Activated naive CD4-positive, alpha-beta T cell treated with anti-CD3 and anti-CD28 coated beads, Interleukin-2, amount 50 U/mL, for 24 hours (primary cell): ENCODE measurements around the gene CAPN12.

Experiments
- H3K27ac Mint-ChIP-seq: one replicate; pipeline ENCODE4 v1.8.0; 2021; ENCODE audit warnings: mild to moderate bottlenecking, mixed read lengths
- H3K27me3 Mint-ChIP-seq: one replicate; pipeline ENCODE4 v1.8.0; 2021; ENCODE audit warnings: mixed read lengths
- H3K36me3 Mint-ChIP-seq: one replicate; pipeline ENCODE4 v1.8.0; 2021; ENCODE audit warnings: mixed read lengths
- H3K4me1 Mint-ChIP-seq: one replicate; pipeline ENCODE4 v1.8.0; 2021; ENCODE audit warnings: mixed read lengths
- H3K4me3 Mint-ChIP-seq: one replicate; pipeline ENCODE4 v1.8.0; 2021; ENCODE audit warnings: mild to moderate bottlenecking, mixed read lengths
- H3K9me3 Mint-ChIP-seq: one replicate; pipeline ENCODE4 v1.8.0; 2021; ENCODE audit warnings: mixed read lengths

The CAPN12 gene

DNA sequence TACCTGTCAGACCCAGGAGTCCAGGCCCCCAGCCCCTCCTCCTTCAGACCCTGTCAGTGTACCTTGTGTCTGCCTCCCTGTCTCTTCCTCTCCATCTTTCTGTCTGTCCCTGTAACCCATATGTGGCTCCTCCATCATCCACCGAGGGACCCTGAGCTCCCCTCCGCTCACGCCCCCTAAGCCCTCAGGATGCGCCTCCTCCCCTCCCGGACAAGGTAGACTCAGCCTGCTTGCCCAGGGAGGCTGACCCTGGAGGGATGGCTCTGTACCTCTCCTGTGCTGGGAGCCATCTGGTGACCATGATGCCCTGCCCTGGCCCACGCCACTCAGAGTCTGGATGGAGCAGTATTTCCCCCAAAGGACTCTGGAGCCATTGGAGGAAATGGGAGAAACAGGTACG lies 1.0 kb upstream of the CAPN12 start:
- no peak overlapping the region for H3K27ac Mint-ChIP-seq
- no peaks in the 10 kb centered on the region for H3K4me1 Mint-ChIP-seq
- no peaks in the 10 kb centered on the region for H3K27me3 Mint-ChIP-seq
- no peaks in the 10 kb centered on the region for H3K36me3 Mint-ChIP-seq
- H3K4me3 Mint-ChIP-seq: no peak overlapping the region
- no peaks in the 10 kb centered on the region for H3K9me3 Mint-ChIP-seq

DNA sequence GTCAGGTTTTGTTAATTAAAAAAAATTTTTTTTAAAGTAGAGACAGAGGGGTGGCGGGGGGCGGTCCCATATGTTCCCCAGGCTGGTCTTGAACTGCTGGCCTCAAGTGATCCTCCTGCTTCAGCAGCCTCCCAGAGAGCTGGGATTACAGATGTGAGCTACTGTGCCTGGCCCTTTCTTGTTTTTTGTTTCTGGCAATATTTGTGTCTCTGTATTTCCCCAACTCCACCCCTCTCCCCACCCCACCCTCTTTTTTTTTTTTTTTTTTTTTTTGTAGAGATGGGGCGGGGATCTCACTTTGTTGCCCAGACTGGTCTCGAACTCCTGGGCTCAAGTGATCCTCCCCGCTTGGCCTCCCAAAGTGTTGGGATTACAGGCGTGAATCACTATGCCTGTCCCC lies 600 bp upstream of the CAPN12 start:
- no peaks in the 10 kb centered on the region for H3K4me1 Mint-ChIP-seq
- H3K9me3 Mint-ChIP-seq: no peaks in the 10 kb centered on the region
- no peak overlapping the region for H3K4me3 Mint-ChIP-seq
- H3K27ac Mint-ChIP-seq: no peak overlapping the region
- no peaks in the 10 kb centered on the region for H3K27me3 Mint-ChIP-seq
- H3K36me3 Mint-ChIP-seq: no peaks in the 10 kb centered on the region

DNA sequence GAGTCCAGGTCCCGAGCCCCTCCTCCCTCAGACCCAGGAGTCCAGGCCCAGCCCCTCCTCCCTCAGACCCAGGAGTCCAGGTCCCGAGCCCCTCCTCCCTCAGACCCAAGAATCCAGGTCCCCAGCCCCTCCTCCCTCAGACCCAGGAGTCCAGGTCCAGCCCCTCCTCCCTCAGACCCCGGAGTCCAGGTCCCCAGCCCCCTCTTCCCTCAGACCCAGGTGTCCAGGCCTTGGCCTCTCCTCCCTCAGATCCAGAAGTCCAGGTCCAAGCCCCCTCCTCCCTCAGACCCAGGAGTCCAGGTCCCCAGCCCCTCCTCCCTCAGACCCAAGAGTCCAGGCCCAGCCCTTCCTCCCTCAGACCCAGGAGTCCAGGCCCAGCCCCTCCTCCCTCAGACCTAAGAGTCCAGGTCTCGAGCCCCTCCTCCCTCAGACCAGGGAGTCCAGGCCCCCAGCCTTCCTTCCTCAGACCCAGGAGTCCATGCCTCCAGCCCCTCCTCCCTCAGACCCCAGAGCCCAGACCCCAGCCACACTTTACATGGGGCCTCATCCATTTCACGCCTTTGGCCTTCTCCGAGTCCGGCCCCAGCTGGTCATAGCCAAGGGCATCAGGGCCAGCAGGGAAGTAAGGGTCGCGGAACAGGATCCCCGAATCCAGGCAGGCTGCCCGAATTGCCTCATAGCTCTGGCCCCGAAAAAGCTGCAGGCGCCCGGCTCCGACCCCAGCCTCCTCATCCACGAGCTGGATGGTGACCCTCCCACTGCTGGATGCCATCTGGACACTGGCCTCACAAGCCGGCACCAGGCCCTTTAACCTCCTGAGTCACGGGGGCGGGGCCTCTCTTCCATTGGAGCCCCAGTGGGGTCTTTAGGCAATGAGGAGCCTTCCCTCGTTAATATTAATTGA lies 628 bp downstream of the CAPN12 start:
- no peak overlapping the region for H3K27ac Mint-ChIP-seq
- no peaks in the 10 kb centered on the region for H3K9me3 Mint-ChIP-seq
- H3K4me3 Mint-ChIP-seq: no peak overlapping the region

DNA sequence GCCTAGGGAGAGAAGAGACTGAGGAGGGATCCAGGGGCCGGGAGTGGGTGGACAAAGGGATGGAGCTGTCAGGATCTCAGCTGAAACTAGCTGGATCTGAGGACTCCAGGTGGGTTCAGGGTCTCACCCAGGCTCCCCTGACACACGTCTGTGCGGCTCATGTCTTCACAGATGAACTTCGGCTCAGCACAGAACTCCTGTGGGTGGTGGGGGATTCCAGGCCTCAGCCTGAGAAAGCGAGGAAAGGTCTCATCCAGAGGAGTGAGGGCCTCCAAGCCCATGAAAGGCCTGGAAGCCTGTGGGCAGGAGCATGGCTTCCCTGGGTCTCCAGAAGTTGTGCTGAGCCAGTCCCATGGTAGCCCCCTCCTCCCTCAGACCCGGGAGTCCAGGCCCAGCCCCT lies 1.4 kb downstream of the CAPN12 start:
- H3K4me1 Mint-ChIP-seq: peaks cover 6% of the 10 kb centered on the region
- no peak overlapping the region for H3K27ac Mint-ChIP-seq
- no peak overlapping the region for H3K4me3 Mint-ChIP-seq
- H3K27me3 Mint-ChIP-seq: peaks cover under 1% of the 10 kb centered on the region
- H3K36me3 Mint-ChIP-seq: no peaks in the 10 kb centered on the region
- no peaks in the 10 kb centered on the region for H3K9me3 Mint-ChIP-seq

More for the DNA sequence above, 628 bp downstream of the CAPN12 start:
- Mint-ChIP-seq H3K4me1 (peaks cover 2% of the 10 kb centered on the region), H3K36me3 (no peaks in the 10 kb centered on the region), H3K27me3 (no peaks in the 10 kb centered on the region)

DNA sequence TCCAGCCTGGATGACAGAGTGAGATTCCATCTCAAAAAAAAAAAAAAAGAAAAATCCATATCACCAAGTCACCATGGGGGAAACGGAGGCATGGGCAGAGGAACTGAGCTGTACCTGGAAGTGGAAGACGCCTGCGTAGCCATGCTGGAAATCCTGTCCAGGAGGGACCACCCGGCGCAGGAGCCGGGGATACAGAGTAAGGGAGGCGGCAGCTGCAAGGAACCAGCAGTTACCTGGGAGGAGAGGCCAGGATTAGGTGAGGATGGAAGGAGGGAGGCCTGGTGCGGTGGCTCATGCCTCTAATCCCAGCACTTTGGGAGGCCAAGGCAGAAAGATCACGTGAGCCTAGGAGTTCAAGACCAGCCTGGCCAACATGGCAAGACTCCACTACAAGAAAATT lies 2.0 kb downstream of the CAPN12 start:
- Mint-ChIP-seq H3K36me3 (no peaks in the 10 kb centered on the region), H3K27me3 (peaks cover 3% of the 10 kb centered on the region), H3K4me3 (no peak overlapping the region), H3K9me3 (no peaks in the 10 kb centered on the region), H3K4me1 (peaks cover 10% of the 10 kb centered on the region), H3K27ac (no peak overlapping the region)

DNA sequence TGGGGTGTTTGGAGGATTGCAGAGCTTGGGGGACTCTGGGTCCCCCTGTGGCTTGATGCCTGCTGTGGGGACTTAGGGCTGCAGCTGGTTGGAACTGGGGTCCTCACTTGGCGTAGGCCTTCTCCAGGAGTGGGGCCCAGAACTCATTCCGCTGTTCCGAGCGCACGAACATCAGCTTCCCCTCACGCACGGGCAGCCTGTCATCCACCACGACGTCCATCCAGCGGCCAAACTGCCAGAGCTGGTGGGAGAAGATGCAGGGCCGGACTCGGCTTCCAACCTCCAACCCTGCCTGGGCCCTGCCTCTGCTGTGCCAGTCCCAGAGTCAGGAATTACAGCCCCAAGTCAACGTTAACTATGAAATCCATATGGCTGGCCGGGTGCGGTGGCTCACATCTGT lies 2.6 kb downstream of the CAPN12 start:
- Mint-ChIP-seq H3K4me1 (peaks cover 11% of the 10 kb centered on the region), H3K9me3 (no peaks in the 10 kb centered on the region), H3K36me3 (no peaks in the 10 kb centered on the region), H3K27ac (peak overlapping the region; percentile 47), H3K4me3 (no peak overlapping the region), H3K27me3 (peaks cover 3% of the 10 kb centered on the region)

DNA sequence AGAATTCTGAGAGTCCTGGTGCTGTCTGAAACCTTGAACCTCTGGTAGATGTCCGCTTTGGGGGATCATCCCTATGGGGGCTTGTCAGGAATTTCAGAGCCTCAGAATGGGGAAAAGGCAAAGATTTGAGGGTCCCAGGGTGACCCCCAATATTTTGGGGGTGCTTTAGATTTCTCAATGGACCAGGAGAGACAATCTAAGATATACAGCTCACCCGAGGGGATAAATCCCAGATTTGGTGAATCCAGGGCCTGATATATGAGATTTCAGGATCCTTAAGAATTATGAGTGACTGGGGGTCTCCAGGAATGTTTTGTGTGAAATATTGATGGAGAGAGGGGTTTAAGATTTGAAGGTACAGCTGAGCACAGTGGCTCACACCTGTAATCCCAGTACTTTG lies 3.3 kb downstream of the CAPN12 start:
- peaks cover 3% of the 10 kb centered on the region for H3K27me3 Mint-ChIP-seq
- H3K27ac Mint-ChIP-seq: no peak overlapping the region
- H3K4me3 Mint-ChIP-seq: no peak overlapping the region
- H3K36me3 Mint-ChIP-seq: no peaks in the 10 kb centered on the region
- peaks cover 14% of the 10 kb centered on the region for H3K4me1 Mint-ChIP-seq
- no peaks in the 10 kb centered on the region for H3K9me3 Mint-ChIP-seq

DNA sequence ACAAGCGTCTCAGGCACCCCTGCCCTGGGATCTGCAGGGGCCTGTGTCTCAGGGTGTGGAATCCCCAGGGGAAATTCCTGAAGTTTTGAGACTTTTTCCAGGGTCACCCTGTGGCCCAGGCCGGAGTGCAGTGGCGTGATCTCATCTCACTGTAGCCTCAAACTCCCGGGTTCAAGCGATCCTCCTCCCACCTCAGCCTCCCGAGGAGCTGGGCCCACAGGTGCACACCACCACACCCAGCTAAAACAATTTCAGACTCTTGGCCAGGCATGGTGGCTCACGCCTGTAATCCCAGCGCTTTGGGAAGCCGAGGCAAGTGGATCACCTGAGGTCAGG lies 4.0 kb downstream of the CAPN12 start:
- Mint-ChIP-seq H3K4me1 (peaks cover 17% of the 10 kb centered on the region), H3K27ac (no peak overlapping the region), H3K36me3 (no peaks in the 10 kb centered on the region), H3K27me3 (peaks cover 3% of the 10 kb centered on the region), H3K9me3 (no peaks in the 10 kb centered on the region), H3K4me3 (no peak overlapping the region)

DNA sequence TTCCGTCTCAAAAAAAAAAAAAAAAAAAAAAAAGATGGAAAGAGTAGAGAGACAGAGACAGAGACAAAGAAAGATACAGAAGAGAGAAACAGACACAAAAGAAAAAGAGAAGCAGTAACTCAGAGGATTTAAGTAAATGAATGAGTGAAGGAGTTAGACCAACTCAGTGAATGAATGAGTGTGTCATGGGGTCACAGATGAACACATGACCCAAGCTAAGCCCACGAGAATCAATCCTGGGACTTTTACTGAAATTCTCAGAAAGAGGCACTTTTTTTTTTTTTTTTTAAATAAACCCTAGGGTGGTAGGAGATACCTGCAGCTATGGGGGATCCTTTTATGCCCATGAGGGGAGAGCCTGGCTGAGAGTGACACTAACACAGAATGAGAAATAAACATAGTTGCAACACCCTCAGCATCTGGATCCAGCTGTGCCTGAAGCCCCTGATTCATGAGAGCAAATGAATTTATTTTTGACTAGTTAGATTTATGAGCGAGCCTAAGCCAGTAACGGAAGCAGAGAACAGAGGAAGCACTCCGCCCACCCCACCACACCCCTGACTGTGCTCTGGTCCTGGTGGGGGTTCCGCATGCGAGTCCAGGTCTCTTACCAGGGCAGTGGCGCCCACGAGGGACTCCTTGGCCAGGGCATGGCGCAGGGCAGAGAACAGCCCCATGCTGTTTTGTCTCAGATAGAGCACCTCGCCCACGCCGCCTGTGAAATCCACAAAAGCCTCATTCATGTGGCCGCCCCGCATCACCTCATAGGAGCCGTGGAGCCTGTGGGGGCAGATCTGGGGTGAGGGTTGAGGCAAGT lies 4.6 kb downstream of the CAPN12 start:
- Mint-ChIP-seq H3K4me1 (peaks cover 22% of the 10 kb centered on the region), H3K27ac (peak overlapping the region; percentile 43), H3K9me3 (no peaks in the 10 kb centered on the region), H3K27me3 (peaks cover 3% of the 10 kb centered on the region), H3K36me3 (no peaks in the 10 kb centered on the region), H3K4me3 (no peak overlapping the region)

DNA sequence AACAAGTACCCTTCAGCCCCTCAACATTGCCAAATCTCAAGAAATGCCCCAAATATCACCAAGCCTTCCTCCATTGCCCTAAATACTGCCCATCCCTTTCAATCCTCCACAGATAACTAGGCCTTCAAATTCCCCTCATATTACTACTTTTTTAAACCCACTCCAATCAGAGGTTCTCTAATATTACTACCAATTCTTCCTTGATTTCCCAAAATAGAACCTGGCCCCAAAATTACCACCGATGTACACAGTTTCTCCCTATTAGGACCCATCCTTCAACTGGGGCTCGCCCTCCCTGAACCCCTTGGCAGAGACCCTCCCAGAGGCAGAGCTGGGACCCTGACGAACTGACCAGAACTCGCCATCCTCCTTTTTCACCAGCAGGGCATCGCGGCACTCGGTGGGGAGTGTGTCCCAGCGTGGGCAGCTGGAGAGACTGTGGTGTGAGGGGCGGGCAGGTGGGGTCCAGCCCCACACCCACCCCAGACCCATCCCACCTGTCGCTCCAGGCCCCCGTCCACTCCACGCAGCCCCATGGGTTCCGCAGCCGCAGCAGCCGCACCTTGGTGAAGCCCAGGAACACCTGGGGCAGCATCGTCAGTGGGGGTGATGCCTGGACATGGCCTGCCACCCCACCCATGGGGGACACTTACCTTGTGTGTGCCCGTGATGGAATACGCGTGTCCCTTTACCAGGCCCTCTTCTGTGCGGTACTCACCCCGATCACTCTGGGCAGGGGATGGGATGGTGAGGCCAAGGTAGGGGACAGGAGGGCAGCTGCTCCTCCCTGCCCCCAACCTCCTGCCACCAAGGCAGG lies 6.1 kb downstream of the CAPN12 start:
- Mint-ChIP-seq H3K27me3 (peaks cover 3% of the 10 kb centered on the region), H3K4me1 (peaks cover 29% of the 10 kb centered on the region), H3K9me3 (no peaks in the 10 kb centered on the region), H3K36me3 (no peaks in the 10 kb centered on the region), H3K4me3 (peak overlapping the region; percentile 62), H3K27ac (peak overlapping the region; percentile 60)

DNA sequence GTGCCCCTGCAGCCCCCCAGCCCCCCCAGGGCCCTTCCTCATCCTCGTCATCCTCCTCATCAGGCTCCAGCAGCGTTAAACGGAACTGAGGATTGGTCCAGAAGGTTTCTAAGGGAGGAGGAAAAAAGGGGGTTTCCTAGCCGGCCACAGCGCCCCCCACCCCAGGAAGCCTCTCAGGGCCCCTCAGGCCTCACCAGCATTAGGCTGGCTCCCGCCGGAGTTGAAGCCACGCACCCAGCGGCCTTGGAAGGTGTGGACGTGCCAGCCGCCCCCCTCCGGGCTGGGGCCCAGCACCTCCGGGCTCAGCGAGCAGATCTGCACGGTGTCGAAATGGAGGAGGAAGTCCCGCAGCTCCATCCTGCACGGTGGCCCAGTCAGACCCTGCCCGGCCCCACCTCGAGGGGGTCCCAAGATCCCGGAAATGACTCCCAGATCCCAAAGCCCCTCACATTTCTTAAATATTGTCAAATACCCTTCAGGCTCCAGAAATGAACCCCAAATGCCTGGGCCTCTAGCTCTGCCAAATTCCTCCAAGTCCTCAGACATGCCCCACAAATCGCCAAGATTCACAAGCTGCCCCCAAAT lies 6.9 kb downstream of the CAPN12 start:
- Mint-ChIP-seq H3K27me3 (peaks cover 3% of the 10 kb centered on the region), H3K27ac (peak overlapping the region; percentile 60), H3K4me3 (peak overlapping the region; percentile 62), H3K9me3 (no peaks in the 10 kb centered on the region), H3K4me1 (peaks cover 29% of the 10 kb centered on the region), H3K36me3 (no peaks in the 10 kb centered on the region)

DNA sequence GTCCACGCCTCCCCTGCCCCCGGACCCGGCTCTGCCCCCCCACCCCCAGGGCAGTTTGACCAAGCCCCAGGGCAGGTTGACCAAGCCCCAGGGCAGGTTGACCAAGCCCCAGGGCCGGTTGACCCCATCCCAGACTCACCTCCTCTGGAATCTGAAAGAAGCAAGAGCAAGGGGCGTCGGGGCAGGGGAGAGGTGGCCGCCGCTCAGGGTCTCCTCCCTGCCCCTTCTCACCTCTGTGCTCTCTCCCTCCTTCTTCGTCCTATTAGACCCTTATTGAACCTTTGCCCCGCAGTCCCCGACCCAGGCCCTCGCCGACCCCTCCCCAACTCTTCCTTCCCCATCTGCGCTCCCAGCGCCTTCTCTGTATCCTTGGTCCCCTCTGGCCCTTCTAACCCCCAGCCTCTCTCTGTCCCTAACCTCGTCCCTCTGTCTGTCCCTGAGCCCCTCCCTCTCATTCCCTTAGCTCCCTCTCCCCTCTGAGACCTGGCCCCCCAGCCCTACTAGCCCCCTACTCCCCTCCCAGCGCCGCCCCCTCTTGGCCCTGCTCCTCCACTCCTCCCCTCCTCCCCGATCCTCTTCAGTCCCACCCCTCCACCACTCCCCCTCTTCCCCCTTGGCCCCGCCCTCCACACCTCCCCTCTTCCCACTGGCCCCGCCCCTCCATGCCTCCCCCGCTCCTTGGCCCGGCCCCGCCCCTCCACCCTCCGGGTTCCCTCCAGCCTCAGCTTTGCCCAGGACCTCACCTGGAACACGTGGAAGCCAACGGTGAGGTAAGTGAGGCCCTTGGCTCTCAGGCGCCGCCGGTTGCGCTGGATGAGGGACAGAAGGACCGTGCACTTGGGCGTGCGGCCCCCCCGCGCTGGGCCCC lies 7.6 kb downstream of the CAPN12 start:
- Mint-ChIP-seq H3K36me3 (no peaks in the 10 kb centered on the region), H3K4me3 (peak overlapping the region; percentile 59), H3K27ac (no peak overlapping the region), H3K9me3 (no peaks in the 10 kb centered on the region), H3K4me1 (peaks cover 29% of the 10 kb centered on the region), H3K27me3 (peaks cover 3% of the 10 kb centered on the region)

DNA sequence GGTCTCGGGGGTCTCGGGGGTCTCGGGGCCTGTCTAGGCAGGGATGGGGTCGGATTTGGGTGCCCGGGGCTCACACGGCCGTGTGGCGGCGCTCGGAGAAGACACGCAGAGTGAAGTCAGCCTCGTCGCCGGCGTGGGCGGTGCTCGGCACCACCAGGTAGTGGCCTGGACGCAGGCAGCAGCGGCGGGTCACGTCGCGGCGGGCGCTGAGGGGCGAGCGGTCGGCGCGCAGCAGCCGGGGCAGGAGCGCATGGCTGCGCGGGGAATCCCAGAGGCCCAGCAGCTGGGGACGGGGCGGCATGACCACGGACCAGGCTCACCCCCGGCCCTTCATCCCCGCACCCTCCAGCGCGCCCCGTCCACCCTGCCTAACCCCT lies 8.2 kb downstream of the CAPN12 start:
- H3K4me3 Mint-ChIP-seq: no peak overlapping the region
- H3K27ac Mint-ChIP-seq: no peak overlapping the region
- peaks cover 29% of the 10 kb centered on the region for H3K4me1 Mint-ChIP-seq
- H3K27me3 Mint-ChIP-seq: peaks cover 3% of the 10 kb centered on the region
- no peaks in the 10 kb centered on the region for H3K9me3 Mint-ChIP-seq
- H3K36me3 Mint-ChIP-seq: no peaks in the 10 kb centered on the region

DNA sequence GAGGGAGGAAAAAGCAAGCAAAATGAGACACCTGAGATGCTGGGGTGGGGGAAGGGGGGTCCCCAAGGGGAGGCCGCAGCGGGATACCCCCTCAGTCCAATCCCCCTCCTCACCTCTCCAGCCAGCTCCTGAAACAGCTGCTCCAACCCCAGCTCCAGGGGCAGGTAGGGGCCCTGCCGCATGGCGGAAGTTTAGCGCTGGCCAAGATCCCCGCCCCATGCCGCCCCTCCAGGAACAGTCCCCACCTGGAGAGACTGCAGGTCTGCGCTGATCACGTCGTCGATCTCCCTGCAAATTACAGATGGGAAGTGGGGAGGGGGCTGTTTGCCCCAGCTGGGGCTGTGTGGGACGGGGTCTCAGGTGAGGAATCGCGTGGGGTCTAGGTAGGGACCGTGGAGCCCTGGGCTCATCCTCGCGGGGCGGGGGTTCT lies 9.0 kb downstream of the CAPN12 start:
- peaks cover 3% of the 10 kb centered on the region for H3K27me3 Mint-ChIP-seq
- no peaks in the 10 kb centered on the region for H3K9me3 Mint-ChIP-seq
- H3K36me3 Mint-ChIP-seq: no peaks in the 10 kb centered on the region
- H3K4me1 Mint-ChIP-seq: peaks cover 31% of the 10 kb centered on the region
- H3K4me3 Mint-ChIP-seq: peak overlapping the region; percentile 78
- peak overlapping the region; percentile 78 for H3K27ac Mint-ChIP-seq
